Activated CD8-positive, alpha-beta memory T cell treated with anti-CD3 and anti-CD28 coated beads, Interleukin-2, amount 50 U/mL, for 24 hours (primary cell): ENCODE measurements around the gene PLCXD3.

Source experiments
- DNase-seq: peaks from one replicate; pipeline ENCODE4 v3.0.0-alpha.2; 2020; ENCODE audit errors: extremely low read depth

Gene PLCXD3

GRCh38 chr5:41413074-41413473 lies 97.3 kb downstream of the PLCXD3 start:
- no peak for DNase-seq

DNA sequence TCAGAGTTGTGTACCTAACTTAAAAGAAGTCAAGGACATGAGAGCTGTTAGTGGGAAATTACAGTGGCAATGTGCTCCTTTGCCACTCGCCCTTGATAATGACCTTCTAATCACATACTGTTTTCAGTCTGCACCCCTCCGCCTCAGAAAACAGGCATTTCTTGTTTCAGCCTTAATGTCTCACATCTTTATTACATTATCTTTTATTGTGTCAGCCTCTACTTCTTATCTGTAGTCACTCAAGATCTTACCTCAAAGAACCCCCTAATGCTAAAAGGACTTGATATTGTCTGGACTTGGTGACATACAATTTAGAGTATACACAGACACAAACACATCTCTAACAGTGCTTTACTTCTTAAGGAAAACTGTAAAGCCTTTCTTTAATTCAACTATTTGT lies 97.9 kb downstream of the PLCXD3 start:
- no peak for DNase-seq

GRCh38 chr5:41410737-41411136 lies 99.7 kb downstream of the PLCXD3 start:
- no peak for DNase-seq

DNA sequence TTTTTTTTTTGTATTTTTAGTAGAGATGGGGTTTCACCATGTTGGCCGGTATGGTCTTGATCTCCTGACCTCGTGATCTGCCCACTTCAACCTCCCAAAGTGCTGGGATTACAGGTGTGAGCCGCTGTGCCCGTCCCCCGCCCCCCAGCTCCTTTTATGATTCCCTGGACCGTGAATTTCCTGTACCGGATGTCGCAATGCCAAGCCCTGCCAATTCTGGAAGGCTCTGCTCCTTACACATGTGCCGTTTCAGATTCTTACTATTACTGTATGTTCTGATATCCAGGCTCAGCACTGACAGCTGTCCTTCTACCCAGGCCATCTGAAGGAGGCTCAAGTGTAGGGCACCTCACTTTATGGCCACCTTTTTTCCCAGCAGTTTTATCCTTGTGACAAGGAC lies 100.1 kb downstream of the PLCXD3 start:
- DNase-seq: no peak

- no peak for DNase-seq
Measured at GRCh38 chr5:41408676-41409443, 101.5 kb downstream of the PLCXD3 start.

DNA sequence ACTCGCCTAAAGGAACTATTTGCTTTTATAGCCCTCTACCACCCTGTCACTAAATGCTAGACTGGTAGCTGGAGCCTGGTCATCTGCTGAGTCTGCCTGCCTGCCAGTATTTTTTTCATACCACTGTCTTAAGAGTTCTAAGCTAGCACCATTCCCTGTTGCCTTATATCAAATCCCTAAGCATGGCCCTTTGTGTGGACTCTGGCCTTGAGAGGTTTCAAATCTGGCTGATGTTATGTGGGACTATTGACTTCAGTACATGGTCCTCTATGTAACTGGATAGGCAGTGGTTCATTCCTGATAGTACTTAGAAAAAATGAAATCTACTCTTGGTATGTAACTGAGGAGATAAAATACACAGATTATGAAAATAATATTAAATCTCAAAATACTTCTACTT lies 103.5 kb downstream of the PLCXD3 start:
- DNase-seq: no peak

- DNase-seq: no peak
Measured at GRCh38 chr5:41406424-41406823, 104.0 kb downstream of the PLCXD3 start.

- no peak for DNase-seq
Measured at GRCh38 chr5:41404757-41405156, 105.6 kb downstream of the PLCXD3 start.

DNA sequence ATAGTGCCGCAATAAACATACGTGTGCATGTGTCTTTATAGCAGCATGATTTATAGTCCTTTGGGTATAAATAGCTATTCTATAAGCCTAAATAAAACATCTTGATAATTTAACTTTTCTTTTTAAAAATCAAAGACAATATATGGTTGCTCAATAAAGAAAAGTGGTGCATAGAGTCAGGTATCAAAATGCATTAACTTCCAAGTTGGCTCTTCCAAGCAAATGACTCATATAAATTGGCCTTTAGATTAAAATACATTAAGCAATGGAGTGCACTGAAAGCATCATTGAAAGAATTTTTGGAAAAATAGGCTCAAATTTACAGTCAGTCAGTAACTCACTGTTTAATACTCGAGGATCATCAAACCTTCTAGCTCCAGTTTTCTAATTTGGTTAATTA lies 106.6 kb downstream of the PLCXD3 start:
- no peak for DNase-seq

DNA sequence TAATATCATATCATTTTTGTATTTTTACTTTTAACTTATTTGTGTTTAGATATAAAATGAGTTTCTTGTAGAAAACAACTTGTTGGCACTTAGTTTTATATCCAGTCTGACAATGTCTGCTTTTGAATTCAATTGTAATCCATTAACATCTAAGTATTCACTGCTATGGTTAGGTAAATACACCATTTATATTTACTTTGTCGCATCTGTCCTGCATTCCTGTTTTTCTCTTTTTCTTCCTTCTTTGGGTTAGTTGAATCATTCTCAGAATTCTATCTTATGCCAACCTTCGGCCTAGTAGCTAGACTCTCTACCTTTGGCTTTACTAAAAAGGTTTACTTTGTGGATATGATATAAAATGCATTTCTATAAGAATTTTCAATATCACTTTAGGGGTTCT lies 107.6 kb downstream of the PLCXD3 start:
- no peak for DNase-seq

DNA sequence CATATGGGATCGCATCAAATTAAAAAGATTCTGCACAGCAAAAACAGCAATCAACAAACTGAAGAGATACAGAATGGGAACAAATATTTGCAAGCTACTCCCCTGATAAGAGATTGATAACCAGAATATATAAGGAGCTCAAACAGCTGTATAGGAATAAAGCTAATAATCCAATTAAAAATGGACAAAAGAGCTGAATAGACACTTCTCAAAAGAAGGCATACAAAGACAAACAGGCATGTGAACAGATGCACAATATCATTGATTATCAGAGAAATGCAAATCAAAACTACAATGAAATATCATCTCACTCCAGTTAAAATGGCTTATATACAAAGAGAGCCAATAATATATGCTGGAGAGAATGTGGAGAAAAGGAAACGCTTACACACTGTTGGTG lies 110.6 kb downstream of the PLCXD3 start:
- DNase-seq: no peak

- DNase-seq: no peak
Measured at GRCh38 chr5:41392016-41392415, 118.4 kb downstream of the PLCXD3 start.

GRCh38 chr5:41374631-41375030 lies 135.8 kb downstream of the PLCXD3 start:
- DNase-seq: no peak

- no peak for DNase-seq
Measured at GRCh38 chr5:41373230-41373629, 137.2 kb downstream of the PLCXD3 start.

DNA sequence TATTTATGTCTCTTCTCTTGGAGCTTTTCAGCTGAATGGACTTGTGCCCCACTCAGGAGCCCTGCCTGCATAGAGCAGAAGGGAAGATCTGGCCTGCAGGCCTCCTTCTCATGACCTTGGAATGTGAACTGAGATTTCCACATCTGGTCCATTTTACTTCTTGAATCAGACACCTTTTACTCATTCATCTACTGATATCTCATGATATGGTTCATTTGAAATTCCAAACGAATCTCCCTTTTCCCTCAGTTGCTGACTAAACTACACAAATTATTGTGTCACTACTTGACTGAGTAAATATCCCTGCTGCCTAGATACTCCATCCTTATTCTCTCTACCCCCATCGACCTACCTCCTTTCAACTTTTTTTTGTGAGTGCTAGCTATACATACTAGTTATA lies 138.7 kb downstream of the PLCXD3 start:
- DNase-seq: no peak

- DNase-seq: no peak
Measured at GRCh38 chr5:41370482-41370881, 139.9 kb downstream of the PLCXD3 start.

- DNase-seq: no peak
Measured at GRCh38 chr5:41369799-41370198, 140.6 kb downstream of the PLCXD3 start.

DNA sequence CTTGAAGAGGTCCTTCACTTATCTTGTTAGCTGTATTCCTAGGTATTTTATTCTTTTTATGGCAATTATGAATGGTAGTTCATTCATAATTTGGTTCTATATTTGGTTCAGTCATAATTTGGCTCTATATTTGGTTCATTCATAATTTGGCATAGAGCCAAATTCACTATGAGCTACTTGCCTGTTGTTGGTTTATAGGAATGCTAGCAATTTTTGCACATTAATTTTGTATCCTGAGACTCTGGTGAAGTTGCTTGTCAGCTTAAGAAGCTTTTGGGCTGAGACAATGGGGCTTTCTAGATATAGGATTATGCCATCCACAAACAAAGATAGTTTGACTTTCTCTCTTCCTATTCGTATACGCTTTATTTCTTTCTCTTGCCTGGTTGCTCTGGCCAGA lies 142.2 kb downstream of the PLCXD3 start:
- no peak for DNase-seq

DNA sequence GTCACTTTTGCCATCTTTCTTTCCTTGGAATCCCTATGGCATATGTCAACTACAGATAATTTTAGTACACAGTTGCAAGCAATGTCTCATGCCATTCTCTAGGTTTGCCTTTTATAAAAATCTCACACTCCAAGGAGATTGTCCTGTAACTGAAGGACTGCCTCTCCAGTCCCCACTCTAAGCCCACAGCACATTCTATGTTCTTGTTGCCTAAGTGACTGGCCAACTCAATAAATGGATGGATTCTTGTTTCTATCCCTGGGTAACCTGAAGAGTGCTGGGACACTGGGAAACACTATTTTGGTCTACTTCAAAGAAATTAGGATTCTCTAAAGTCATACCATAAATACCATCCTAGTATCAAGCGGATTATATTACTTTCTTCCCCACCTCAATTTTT lies 145.0 kb downstream of the PLCXD3 start:
- no peak for DNase-seq

GRCh38 chr5:41364346-41364745 lies 146.1 kb downstream of the PLCXD3 start:
- DNase-seq: no peak

- no peak for DNase-seq
Measured at GRCh38 chr5:41363343-41363986, 146.9 kb downstream of the PLCXD3 start.

GRCh38 chr5:41356786-41357185 lies 153.6 kb downstream of the PLCXD3 start:
- no peak for DNase-seq

DNA sequence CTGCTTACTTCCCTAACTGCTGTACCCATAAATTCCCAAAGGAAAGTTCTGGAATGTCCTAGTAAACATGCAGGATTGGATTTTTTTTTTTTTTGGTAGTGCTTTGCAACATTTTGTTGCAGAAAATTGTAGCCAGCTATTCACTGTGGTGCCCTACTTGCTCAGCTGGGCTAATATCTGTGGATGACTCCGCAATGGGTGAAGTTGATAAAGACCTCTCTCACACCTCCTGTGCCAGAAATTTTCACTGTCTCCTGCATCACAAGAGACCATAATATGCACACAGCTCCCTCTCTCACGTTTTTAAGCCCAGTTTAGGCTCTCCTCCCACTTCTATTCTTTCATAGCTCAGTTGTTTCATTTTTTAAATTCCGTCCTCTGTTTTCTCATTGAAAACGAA lies 160.6 kb downstream of the PLCXD3 start:
- no peak for DNase-seq

- no peak for DNase-seq
Measured at GRCh38 chr5:41347569-41347968, 162.8 kb downstream of the PLCXD3 start.
